Activated CD4-positive, alpha-beta memory T cell treated with anti-CD3 and anti-CD28 coated beads for 36 hours (primary cell): ENCODE measurements around the gene ERGIC1. TPM values are rescaled to one million over a fixed set of nuclear protein-coding genes. Genes with fewer than 3 reads are reported as not detected.
"Not testable (repeated sequence)": the region's sequence is repeated elsewhere in the genome, so short reads cannot be mapped to it uniquely, and the experiment has no call there.

Experiments used
- CTCF ChIA-PET: fragments of 350-600 bp; sonication (Branson Sonifier 250); formaldehyde crosslinking; loops from one replicate; lab custom pipeline; 2021; ENCODE audit warnings: antibody characterized with exemption, inconsistent platforms; lab: Charles Lee
- POLR2A ChIA-PET: fragments of 350-600 bp; sonication (Branson Sonifier 250); formaldehyde crosslinking; loops from one replicate; lab custom pipeline; 2021; ENCODE audit warnings: antibody characterized with exemption; lab: Charles Lee
- DNase-seq: peaks from one replicate; pipeline ENCODE4 v3.0.0-alpha.2; 2020
- H3K27ac Mint-ChIP-seq: one replicate; pipeline ENCODE4 v1.8.0; 2021; ENCODE audit warnings: mixed read lengths
- H3K27me3 Mint-ChIP-seq: one replicate; pipeline ENCODE4 v1.8.0; 2021; ENCODE audit warnings: mixed read lengths
- H3K36me3 Mint-ChIP-seq: one replicate; pipeline ENCODE4 v1.8.0; 2021; ENCODE audit warnings: mixed read lengths
- H3K4me1 Mint-ChIP-seq: one replicate; pipeline ENCODE4 v1.8.0; 2021; ENCODE audit warnings: low read depth, mixed read lengths
- H3K4me3 Mint-ChIP-seq: one replicate; pipeline ENCODE4 v1.8.0; 2021; ENCODE audit warnings: mild to moderate bottlenecking, mixed read lengths
- H3K9me3 Mint-ChIP-seq: one replicate; pipeline ENCODE4 v1.8.0; 2021; ENCODE audit warnings: mixed read lengths
- intact Hi-C: fragments of 100-400 bp; cut with micrococcal nuclease; formaldehyde crosslinking; loops from one replicate; pipeline ENCODE4 v1.15.1; 2023
- total RNA-seq, 2 experiments: library from RNA; stranded (reverse); gene quantifications; one replicate each; pipeline ENCODE4 v1.2.3, GENCODE V29; 2021

Gene ERGIC1
- total RNA-seq, 2 experiments from 2014 or later, result 41.9 to 42.7 TPM

DNA sequence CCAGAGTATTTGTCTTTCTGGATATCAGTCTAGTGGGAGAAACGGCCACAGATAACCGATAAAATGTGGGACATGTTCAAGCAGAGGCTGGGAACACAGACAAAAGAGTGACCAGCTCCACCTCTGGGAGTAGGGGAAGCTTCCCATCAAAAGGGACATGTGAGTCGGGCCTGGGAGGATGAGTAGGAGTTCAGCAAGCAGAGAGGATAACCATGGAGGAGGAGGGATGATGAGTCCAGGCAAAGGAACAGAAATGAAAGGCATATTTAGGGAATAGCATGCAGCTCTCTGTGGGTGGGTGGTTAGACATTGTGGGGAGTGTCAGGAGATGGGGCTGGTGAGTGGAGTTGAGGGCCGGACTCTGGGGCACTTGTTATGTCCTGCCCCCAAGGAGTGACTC is 61.5 kb downstream of the ERGIC1 start:
- POLR2A ChIA-PET, result no interaction called here
- DNase-seq, result no peak
- CTCF ChIA-PET, result no interaction called here
- Mint-ChIP-seq H3K27ac (no peak overlapping the region), H3K36me3 (peaks cover 4% of the 10 kb centered on the region), H3K4me1 (peaks cover 11% of the 10 kb centered on the region), H3K4me3 (no peak overlapping the region), H3K27me3 (no peaks in the 10 kb centered on the region), H3K9me3 (no peaks in the 10 kb centered on the region)
- intact Hi-C loops, result no loop called here

DNA sequence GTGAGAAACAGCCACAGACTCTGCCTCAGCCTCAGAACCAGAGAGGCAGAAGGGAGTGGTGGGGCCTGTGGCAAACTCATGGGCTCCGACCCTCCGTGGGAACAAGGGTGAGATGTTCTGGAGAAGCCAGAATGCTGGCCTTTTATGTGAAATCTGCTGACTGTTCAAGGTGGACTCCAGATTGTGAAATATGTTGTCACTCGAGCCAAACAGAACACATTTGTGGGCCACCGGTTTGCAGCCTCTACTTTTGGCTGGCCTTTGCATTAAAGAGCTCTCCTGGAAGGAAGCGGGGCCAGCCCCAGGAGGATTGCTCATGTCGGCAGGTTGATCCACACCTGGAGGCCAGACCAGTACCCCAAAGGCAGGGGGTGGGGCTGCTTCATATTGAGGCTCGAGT is 62.4 kb downstream of the ERGIC1 start:
- H3K4me1 Mint-ChIP-seq, result peaks cover 11% of the 10 kb centered on the region
- intact Hi-C loops, result no loop called here
- H3K9me3 Mint-ChIP-seq, result no peaks in the 10 kb centered on the region
- H3K27me3 Mint-ChIP-seq, result no peaks in the 10 kb centered on the region
- ChIA-PET CTCF (interaction anchor here (3.2 kb wide), 1 partner anchor 182 kb away, joined by 8 read pairs; no protein-coding TSS in a partner anchor), POLR2A (no interaction called here)
- H3K36me3 Mint-ChIP-seq, result peaks cover 4% of the 10 kb centered on the region
- no peak overlapping the region for H3K4me3 Mint-ChIP-seq
- no peak for DNase-seq
- H3K27ac Mint-ChIP-seq, result no peak overlapping the region

GRCh38 chr5:172897067-172897466 is 63.0 kb downstream of the ERGIC1 start:
- intact Hi-C loops, result not testable (repeated sequence)

DNA sequence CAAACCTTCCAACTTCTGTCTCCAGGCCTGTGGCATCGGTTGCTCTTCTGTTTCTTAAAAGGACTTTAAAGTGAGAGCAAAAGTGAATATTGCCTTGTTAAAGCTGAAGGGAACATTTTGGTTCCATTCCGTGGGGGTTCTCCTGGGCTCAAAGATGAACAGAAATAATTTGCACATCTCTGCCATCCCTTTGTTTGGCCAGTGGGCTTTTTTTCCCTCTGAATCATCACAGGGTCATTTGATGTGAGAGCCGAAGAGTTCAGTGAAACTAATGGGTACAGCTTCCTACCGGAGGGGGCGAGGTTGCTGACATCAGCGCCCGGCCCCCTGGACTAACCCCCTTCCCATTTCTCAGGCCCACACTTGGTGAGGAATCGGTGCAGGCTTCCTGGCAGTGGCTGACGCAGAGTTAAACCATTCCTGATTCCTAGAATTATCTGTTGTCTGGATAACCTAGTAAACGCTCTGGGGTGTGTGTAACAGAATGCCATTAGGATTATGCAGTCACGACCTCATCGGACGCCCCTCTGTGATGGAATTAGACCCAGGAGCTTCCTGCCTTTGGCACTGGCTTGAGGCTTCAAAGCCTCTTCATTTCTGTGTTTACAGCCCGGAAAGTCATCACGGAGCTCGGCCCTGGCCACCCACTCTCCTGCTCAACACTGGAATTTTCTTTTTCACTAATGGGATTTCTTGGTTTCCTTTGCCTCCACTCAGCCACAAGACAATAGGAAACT is 63.6 kb downstream of the ERGIC1 start:
- ChIA-PET POLR2A (no interaction called here), CTCF (interaction anchor here (0.8 to 3.2 kb wide), 5 partner anchors 9 to 200 kb away, joined by 3 to 8 read pairs (median 3); no protein-coding TSS in a partner anchor)
- no peaks in the 10 kb centered on the region for H3K9me3 Mint-ChIP-seq
- peaks cover 4% of the 10 kb centered on the region for H3K36me3 Mint-ChIP-seq
- DNase-seq, result no peak
- peak overlapping the region; percentile 21 for H3K4me3 Mint-ChIP-seq
- H3K4me1 Mint-ChIP-seq, result peaks cover 11% of the 10 kb centered on the region
- peak overlapping the region; percentile 31 for H3K27ac Mint-ChIP-seq
- intact Hi-C loops, result no loop called here
- no peaks in the 10 kb centered on the region for H3K27me3 Mint-ChIP-seq

More at GRCh38 chr5:172897067-172897466, 63.0 kb downstream of the ERGIC1 start:
- DNase-seq, H3K27me3 Mint-ChIP-seq, H3K27ac Mint-ChIP-seq, POLR2A ChIA-PET, H3K36me3 Mint-ChIP-seq, H3K9me3 Mint-ChIP-seq: not testable (repeated sequence)
- H3K4me1 Mint-ChIP-seq, result peaks cover 11% of the 10 kb centered on the region
- CTCF ChIA-PET, result interaction anchor here (0.8 to 3.2 kb wide), 4 partner anchors 9 to 182 kb away, joined by 3 to 8 read pairs (median 4); no protein-coding TSS in a partner anchor
- peak overlapping the region; percentile 21 for H3K4me3 Mint-ChIP-seq

DNA sequence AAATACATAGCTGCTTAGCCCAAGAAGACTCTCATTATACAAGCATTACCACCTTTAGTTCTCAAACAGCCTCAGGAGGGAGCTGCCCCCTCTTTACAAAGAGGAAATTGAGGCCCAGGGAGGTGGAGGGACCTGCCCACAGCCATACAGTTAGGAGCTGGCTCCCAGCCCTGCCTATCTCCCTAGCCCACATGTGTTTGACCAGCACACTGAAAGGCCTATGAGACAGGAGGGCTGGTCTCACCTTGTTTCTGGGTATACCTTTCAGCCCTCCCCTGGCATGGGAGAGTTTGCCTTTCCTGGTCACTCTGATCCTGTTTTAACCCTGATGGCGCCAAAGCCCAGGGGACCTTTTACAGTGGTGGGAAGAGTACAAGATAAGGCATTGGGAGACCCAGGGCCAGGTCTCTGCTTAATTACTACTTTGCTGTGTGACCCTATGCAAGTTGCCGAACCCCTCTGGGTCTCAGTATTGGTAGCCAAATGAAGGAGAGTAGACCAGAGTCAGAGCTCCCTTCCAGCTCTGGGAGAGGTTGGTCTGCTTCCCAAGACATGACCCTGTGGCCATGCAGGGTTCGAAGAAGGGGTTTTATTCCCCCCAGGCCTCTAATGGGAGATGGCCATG is 64.3 kb downstream of the ERGIC1 start:
- Mint-ChIP-seq H3K4me1 (peaks cover 11% of the 10 kb centered on the region), H3K27me3 (no peaks in the 10 kb centered on the region), H3K27ac (no peak overlapping the region), H3K36me3 (peaks cover 4% of the 10 kb centered on the region), H3K9me3 (no peaks in the 10 kb centered on the region), H3K4me3 (no peak overlapping the region)
- CTCF ChIA-PET, result interaction anchor here (1.2 to 3.2 kb wide), 3 partner anchors 35 to 201 kb away, joined by 3 to 8 read pairs (median 6); no protein-coding TSS in a partner anchor
- no peak for DNase-seq
- POLR2A ChIA-PET, result no interaction called here
- intact Hi-C loops, result no loop called here

GRCh38 chr5:172898843-172899369 is 64.9 kb downstream of the ERGIC1 start:
- peaks cover 4% of the 10 kb centered on the region for H3K36me3 Mint-ChIP-seq

GRCh38 chr5:172899436-172899835 is 65.4 kb downstream of the ERGIC1 start:
- no peak for DNase-seq
- Mint-ChIP-seq H3K27me3 (no peaks in the 10 kb centered on the region), H3K9me3 (no peaks in the 10 kb centered on the region), H3K4me3 (no peak overlapping the region), H3K4me1 (peaks cover 11% of the 10 kb centered on the region), H3K27ac (no peak overlapping the region), H3K36me3 (peaks cover 4% of the 10 kb centered on the region)
- ChIA-PET CTCF (interaction anchor here (1.2 to 3.2 kb wide), 3 partner anchors 34 to 187 kb away, joined by 4 to 8 read pairs (median 4); no protein-coding TSS in a partner anchor), POLR2A (no interaction called here)
- intact Hi-C loops, result no loop called here

More at GRCh38 chr5:172898843-172899369, 64.9 kb downstream of the ERGIC1 start:
- ChIA-PET CTCF (interaction anchor here (1.2 to 3.2 kb wide), 4 partner anchors 34 to 202 kb away, joined by 3 to 8 read pairs (median 5); no protein-coding TSS in a partner anchor), POLR2A (no interaction called here)
- no peak overlapping the region for H3K4me3 Mint-ChIP-seq
- H3K27me3 Mint-ChIP-seq, result no peaks in the 10 kb centered on the region
- DNase-seq, result no peak
- no peaks in the 10 kb centered on the region for H3K9me3 Mint-ChIP-seq
- intact Hi-C loops, result no loop called here
- H3K27ac Mint-ChIP-seq, result no peak overlapping the region
- H3K4me1 Mint-ChIP-seq, result peaks cover 11% of the 10 kb centered on the region

DNA sequence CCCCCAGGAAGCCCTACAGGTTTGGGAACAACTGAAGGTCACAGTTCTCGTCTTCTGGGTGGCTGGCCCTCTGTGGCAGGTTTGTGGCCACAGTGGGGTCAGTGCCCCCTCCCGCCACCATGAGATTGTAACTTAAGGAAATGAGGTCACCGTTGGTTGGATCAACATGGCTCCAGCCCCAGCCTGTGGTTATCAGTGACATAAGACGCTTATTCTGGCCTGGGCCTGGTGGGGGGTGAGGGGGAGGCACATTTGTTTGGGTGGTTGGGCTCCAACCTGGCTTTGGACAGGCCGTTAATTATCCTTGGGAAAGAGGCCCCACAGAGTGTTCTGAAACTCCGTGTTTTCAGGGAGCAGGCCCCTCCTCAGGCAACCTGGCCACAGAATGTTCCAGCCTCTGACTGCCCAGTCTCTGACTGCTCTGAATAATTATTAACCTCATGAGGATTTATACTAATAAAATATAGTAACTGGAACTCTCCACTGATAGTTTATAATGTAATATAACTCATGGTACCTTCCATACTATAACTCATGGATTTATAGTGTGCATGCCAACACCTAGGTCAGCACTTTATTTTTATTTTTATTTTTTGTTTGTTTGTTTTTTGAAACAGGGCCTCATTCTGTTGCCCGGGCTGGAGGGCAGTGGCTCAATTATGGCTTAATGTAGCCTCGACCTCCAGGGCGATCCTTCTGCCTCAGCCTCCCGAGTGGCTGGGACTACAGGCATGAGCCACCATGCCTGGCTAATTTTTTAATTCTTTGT is 67.1 kb downstream of the ERGIC1 start:
- Mint-ChIP-seq H3K27me3 (no peaks in the 10 kb centered on the region), H3K4me1 (peaks cover 12% of the 10 kb centered on the region), H3K27ac (no peak overlapping the region), H3K9me3 (no peaks in the 10 kb centered on the region), H3K36me3 (peaks cover 4% of the 10 kb centered on the region), H3K4me3 (no peak overlapping the region)
- intact Hi-C loops, result no loop called here
- CTCF ChIA-PET, result interaction anchor here (1.3 kb wide), 1 partner anchor 187 kb away, joined by 5 read pairs; no protein-coding TSS in a partner anchor
- DNase-seq, result no peak
- POLR2A ChIA-PET, result no interaction called here

- H3K4me3 Mint-ChIP-seq, result no peak overlapping the region
- ChIA-PET CTCF (interaction anchor here (1.3 kb wide), 1 partner anchor 187 kb away, joined by 5 read pairs; no protein-coding TSS in a partner anchor), POLR2A (no interaction called here)
- no peaks in the 10 kb centered on the region for H3K27me3 Mint-ChIP-seq
- H3K27ac Mint-ChIP-seq, result no peak overlapping the region
- H3K4me1 Mint-ChIP-seq, result peaks cover 15% of the 10 kb centered on the region
- H3K36me3 Mint-ChIP-seq, result peaks cover 4% of the 10 kb centered on the region
- intact Hi-C loops, result no loop called here
- DNase-seq, result no peak
- H3K9me3 Mint-ChIP-seq, result no peaks in the 10 kb centered on the region
Measured at GRCh38 chr5:172901788-172902496, 67.9 kb downstream of the ERGIC1 start.

DNA sequence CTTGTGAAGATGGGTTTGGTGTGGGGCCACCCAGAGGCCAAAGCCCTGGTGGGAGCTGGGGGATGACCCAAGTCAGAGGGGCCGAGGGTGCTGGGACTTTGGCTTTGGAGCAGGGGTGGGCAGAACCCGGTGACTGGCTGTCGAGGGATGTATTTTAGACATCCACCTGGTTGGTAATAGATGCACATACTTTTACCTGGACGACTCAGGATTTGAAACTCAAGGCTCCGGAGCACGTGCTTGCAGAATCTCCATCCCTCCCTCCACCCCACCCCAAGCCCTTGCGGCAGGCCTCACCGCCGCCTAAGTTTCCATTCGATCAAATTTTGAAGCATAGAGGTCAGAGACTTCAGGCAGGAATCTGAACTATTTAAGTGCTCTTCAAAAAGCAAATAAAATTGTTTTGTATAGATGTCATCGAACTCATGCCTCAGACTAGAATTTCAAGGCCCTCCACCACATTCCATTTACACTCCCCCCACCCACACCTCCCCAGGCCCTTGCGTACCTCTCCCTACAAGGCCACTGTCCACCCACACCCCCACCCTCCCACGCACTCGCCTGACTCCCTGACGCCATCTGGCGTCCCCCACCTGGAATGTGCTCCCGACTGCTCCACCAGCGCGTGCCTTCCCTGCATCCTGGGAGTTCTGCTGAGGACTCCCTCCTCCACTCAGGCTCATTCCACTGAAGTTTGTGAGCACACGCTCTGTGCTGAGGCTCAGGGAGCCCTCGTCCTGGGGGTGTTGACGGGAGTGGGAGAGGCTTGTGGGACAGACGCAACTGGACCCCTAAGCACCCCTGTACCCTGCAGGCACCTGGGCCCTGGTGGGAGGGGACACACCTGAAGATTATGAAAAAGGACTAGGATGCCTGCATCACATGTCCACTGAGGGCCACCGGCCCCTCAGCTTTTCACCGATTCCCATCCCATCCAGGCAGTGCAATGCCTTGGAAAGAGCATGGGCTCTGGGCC is 68.7 kb downstream of the ERGIC1 start:
- H3K36me3 Mint-ChIP-seq, result peaks cover 4% of the 10 kb centered on the region
- intact Hi-C loops, result no loop called here
- DNase-seq, result no peak
- no peaks in the 10 kb centered on the region for H3K27me3 Mint-ChIP-seq
- no peak overlapping the region for H3K4me3 Mint-ChIP-seq
- POLR2A ChIA-PET, result no interaction called here
- H3K4me1 Mint-ChIP-seq, result peaks cover 11% of the 10 kb centered on the region
- CTCF ChIA-PET, result interaction anchor here (1.3 to 4.3 kb wide), 2 partner anchors 188 to 189 kb away, joined by 5 to 21 read pairs; no protein-coding TSS in a partner anchor
- no peak overlapping the region for H3K27ac Mint-ChIP-seq
- H3K9me3 Mint-ChIP-seq, result no peaks in the 10 kb centered on the region
